Caco-2 (cell line): ENCODE data around the gene ZNRF2. TPM values are rescaled to one million over a fixed set of nuclear protein-coding genes. Genes with fewer than 3 reads are reported as not detected.

Experiments used
- BruUV-seq: library from RNA; stranded (reverse); fragments of 400-500 nt; replicated peaks from 2 replicates; lab custom pipeline; 2021; lab: Mats Ljungman, UMichigan
- CTCF ChIA-PET: fragments of 300-600 bp; sonication (Branson Sonifier 250); formaldehyde crosslinking; loops from one replicate; lab custom pipeline; 2022; ENCODE audit warnings: antibody characterized with exemption; lab: Charles Lee
- POLR2A ChIA-PET: fragments of 300-600 bp; sonication (Branson Sonifier 250); formaldehyde crosslinking; loops from one replicate; lab custom pipeline; 2022; ENCODE audit warnings: antibody characterized with exemption; lab: Charles Lee
- DNase-seq, 2 experiments: peaks; one replicate each; pipeline versions ENCODE4 v3.0.0 to v3.0.0-alpha.2; 2020 to 2022
- H3K27me3 ChIP-seq: replicated peaks from 2 replicates; pipeline ENCODE4 v1.6.0; 2011; ENCODE audit warnings: low read length; ENCODE audit not compliant: control insufficient read depth, insufficient read depth
- H3K36me3 ChIP-seq: 2 replicates; pipeline ENCODE4 v1.5.1; 2011; ENCODE audit warnings: low read length; ENCODE audit not compliant: control insufficient read depth, insufficient read depth
- H3K4me1 ChIP-seq: fragments of 250-450 bp; sonication (Bioruptor Pico); 2 replicates; pipeline ENCODE4 v1.5.1; 2020; ENCODE audit warnings: mild to moderate bottlenecking
- H3K4me3 ChIP-seq: 2 replicates; pipeline ENCODE4 v1.5.1; 2011; ENCODE audit warnings: low read depth, mild to moderate bottlenecking, control low read depth, low read length
- H3K9me3 ChIP-seq: fragments of 250-450 bp; sonication (Bioruptor Pico); 2 replicates; pipeline ENCODE4 v1.5.1; 2020; ENCODE audit warnings: mild to moderate bottlenecking, moderate library complexity
- H3K27ac Mint-ChIP-seq: one replicate; pipeline ENCODE4 v1.8.0; 2022; ENCODE audit warnings: mixed read lengths; ENCODE audit not compliant: unreplicated experiment
- H3K27me3 Mint-ChIP-seq: one replicate; pipeline ENCODE4 v1.8.0; 2022; ENCODE audit warnings: mixed read lengths; ENCODE audit not compliant: insufficient read depth, unreplicated experiment
- H3K36me3 Mint-ChIP-seq: one replicate; pipeline ENCODE4 v1.8.0; 2022; ENCODE audit warnings: mild to moderate bottlenecking, mixed read lengths; ENCODE audit not compliant: insufficient read depth, unreplicated experiment
- H3K4me1 Mint-ChIP-seq: one replicate; pipeline ENCODE4 v1.8.0; 2022; ENCODE audit warnings: low read depth, mixed read lengths; ENCODE audit not compliant: unreplicated experiment
- H3K4me3 Mint-ChIP-seq: one replicate; pipeline ENCODE4 v1.8.0; 2022; ENCODE audit warnings: mild to moderate bottlenecking, moderate library complexity, mixed read lengths; ENCODE audit not compliant: unreplicated experiment
- H3K9me3 Mint-ChIP-seq: one replicate; pipeline ENCODE4 v1.8.0; 2022; ENCODE audit warnings: mixed read lengths; ENCODE audit not compliant: unreplicated experiment
- intact Hi-C: fragments of 100-400 bp; cut with micrococcal nuclease; formaldehyde crosslinking; loops from one replicate; pipeline ENCODE4 v1.10.0; 2022; ENCODE audit not compliant: unreplicated experiment
- total RNA-seq: library from RNA; stranded (reverse); gene quantifications from 2 replicates; pipeline ENCODE4 v1.2.3, GENCODE V29; 2022
- TF ChIP-seq, protein P1 (sequence below), 2 experiments: fragments of 200-600 bp in 1 of 2; IDR thresholded peaks; 1 replicate in 1 of 2; 2 replicates in 1 of 2; pipeline versions ENCODE4 v1.5.1 to v1.8.0; 2011 to 2022; ENCODE audit warnings: antibody characterized with exemption in 1 of 2, control low read depth in 1 of 2, inconsistent platforms in 1 of 2, low read depth in 1 of 2, low read length in 1 of 2, mild to moderate bottlenecking in 1 of 2, moderate library complexity in 1 of 2; ENCODE audit not compliant: insufficient read depth in 1 of 2, severe bottlenecking in 1 of 2, unreplicated experiment in 1 of 2

ZNRF2 gene
- total RNA-seq, 1 experiment from 2014 or later, result 9.0 TPM

DNA sequence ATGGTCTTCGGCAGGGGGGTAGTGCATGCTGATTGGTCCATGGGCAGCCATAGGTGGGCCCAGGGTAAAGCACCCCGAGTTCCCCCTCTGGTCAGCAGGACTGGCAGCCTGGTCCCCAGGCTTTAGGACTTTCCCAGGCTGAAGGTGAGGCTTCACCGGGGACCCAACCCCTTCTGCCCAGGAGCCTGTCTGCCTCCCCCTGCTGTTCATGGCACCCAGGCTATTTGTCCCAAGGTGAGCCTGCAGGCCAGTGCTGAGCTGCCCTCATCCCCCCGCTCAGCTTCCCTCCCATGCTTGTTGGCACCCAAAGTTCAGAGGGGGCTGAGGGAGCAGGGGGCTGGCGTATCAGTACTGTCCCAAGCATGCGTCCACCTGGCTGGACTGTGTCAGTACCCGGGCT, 38.5 kb upstream of the ZNRF2 start:
- intact Hi-C loops, result no loop called here
- H3K4me3 Mint-ChIP-seq, result no peak overlapping the region
- H3K27me3 Mint-ChIP-seq, result no peaks in the 10 kb centered on the region
- no peak for DNase-seq
- no peaks in the 10 kb centered on the region for H3K9me3 Mint-ChIP-seq
- Histone ChIP-seq H3K36me3 (no peaks in the 10 kb centered on the region), H3K9me3 (no peaks in the 10 kb centered on the region), H3K4me3 (no peak overlapping the region), H3K27me3 (no peaks in the 10 kb centered on the region), H3K4me1 (no peaks in the 10 kb centered on the region)
- CTCF ChIA-PET, result interaction anchor here (1.4 kb wide), 1 partner anchor 81 kb away, joined by 3 read pairs; no protein-coding TSS in a partner anchor
- POLR2A ChIA-PET, result no interaction called here
- no peak overlapping the region for H3K27ac Mint-ChIP-seq
- H3K36me3 Mint-ChIP-seq, result no peaks in the 10 kb centered on the region
- TF ChIP-seq, protein P1, sequence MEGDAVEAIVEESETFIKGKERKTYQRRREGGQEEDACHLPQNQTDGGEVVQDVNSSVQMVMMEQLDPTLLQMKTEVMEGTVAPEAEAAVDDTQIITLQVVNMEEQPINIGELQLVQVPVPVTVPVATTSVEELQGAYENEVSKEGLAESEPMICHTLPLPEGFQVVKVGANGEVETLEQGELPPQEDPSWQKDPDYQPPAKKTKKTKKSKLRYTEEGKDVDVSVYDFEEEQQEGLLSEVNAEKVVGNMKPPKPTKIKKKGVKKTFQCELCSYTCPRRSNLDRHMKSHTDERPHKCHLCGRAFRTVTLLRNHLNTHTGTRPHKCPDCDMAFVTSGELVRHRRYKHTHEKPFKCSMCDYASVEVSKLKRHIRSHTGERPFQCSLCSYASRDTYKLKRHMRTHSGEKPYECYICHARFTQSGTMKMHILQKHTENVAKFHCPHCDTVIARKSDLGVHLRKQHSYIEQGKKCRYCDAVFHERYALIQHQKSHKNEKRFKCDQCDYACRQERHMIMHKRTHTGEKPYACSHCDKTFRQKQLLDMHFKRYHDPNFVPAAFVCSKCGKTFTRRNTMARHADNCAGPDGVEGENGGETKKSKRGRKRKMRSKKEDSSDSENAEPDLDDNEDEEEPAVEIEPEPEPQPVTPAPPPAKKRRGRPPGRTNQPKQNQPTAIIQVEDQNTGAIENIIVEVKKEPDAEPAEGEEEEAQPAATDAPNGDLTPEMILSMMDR (IDR thresholded peaks at IDR 0.05; ENCODE audit: insufficient read depth in 1 of 2, low read depth in 1 of 2, low read length in 1 of 2, severe bottlenecking in 1 of 2, unreplicated experiment in 1 of 2), result no peak
- H3K4me1 Mint-ChIP-seq, result no peaks in the 10 kb centered on the region
- BruUV-seq, result no TSS peak

DNA sequence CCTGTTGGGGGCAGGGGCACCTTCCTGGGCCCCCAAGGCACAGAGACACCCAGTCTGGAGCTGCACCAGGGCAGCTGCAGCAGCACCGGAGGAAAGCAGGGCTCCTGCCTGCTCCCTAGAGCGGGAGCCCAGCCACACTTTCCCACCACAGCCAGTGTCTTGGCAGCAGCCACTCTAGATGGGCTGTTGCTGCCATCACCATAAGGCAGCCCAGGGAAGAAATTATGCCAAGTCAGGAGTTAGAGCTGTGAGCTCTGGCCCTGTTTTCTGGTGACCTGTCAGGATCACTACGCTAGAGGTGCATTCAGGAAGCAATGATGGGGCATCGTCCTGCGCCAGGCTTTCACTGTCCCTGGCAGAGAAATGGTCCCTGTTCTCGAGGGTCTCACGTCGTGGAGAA, 38.0 kb upstream of the ZNRF2 start:
- no peaks in the 10 kb centered on the region for H3K36me3 ChIP-seq
- Mint-ChIP-seq H3K4me3 (no peak overlapping the region), H3K36me3 (no peaks in the 10 kb centered on the region), H3K4me1 (no peaks in the 10 kb centered on the region), H3K27ac (no peak overlapping the region), H3K27me3 (no peaks in the 10 kb centered on the region), H3K9me3 (no peaks in the 10 kb centered on the region)
- no peaks in the 10 kb centered on the region for H3K9me3 ChIP-seq
- ChIA-PET POLR2A (no interaction called here), CTCF (interaction anchor here (1.4 kb wide), 1 partner anchor 82 kb away, joined by 3 read pairs; no protein-coding TSS in a partner anchor)
- no TSS peak for BruUV-seq
- no peak for DNase-seq
- H3K4me3 ChIP-seq, result no peak overlapping the region
- H3K4me1 ChIP-seq, result no peaks in the 10 kb centered on the region
- TF ChIP-seq, protein P1 (IDR thresholded peaks at IDR 0.05; ENCODE audit: insufficient read depth in 1 of 2, low read depth in 1 of 2, low read length in 1 of 2, severe bottlenecking in 1 of 2, unreplicated experiment in 1 of 2), result no peak
- intact Hi-C loops, result no loop called here
- no peaks in the 10 kb centered on the region for H3K27me3 ChIP-seq

DNA sequence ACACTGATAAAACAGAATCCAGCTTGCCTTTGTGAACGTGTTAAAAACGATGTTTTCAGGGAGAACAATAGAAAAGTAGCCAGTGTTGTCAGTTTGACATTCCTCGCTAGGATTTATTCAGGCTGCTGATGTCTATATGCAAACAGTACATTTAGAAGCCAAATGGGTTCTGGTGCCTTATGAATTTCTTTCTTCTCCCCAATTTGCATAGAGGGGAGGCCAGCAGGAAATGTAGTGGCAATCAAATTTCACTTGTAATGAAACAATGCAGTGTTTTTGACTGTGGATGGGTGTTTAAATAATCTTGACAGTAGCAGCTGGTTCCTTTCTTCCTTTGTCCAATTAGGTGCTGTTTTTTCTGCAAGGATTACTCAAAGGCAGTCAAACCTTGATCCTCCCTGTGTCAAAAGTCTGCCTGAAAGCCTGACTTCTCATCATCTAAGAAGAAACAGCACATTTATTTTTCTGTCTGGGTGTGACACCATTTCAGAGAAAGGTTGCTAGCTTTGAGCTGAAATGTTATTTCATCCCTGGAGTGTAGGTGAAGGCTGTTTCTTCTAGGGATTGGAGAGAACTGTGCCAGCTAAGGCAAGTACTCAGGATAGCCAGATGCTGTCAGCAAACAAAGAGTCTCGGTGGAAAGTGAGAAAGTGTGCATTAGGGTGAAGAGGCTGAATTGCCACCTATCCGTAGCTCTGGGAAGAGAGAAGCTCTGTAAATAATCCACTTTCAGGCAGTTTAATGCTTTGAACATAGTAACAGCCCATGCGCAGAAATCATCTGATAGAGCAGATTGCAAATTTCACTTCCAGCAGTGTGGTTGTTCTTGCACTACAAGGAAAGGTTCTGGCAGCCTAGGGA, 36.6 kb upstream of the ZNRF2 start:
- H3K4me3 ChIP-seq, result no peak overlapping the region
- BruUV-seq, result no TSS peak
- Mint-ChIP-seq H3K36me3 (no peaks in the 10 kb centered on the region), H3K4me1 (no peaks in the 10 kb centered on the region), H3K9me3 (no peaks in the 10 kb centered on the region), H3K4me3 (no peak overlapping the region), H3K27ac (no peak overlapping the region), H3K27me3 (no peaks in the 10 kb centered on the region)
- no peaks in the 10 kb centered on the region for H3K4me1 ChIP-seq
- DNase-seq, result no peak
- no peaks in the 10 kb centered on the region for H3K9me3 ChIP-seq
- ChIA-PET CTCF (no interaction called here), POLR2A (no interaction called here)
- no peaks in the 10 kb centered on the region for H3K27me3 ChIP-seq
- TF ChIP-seq, protein P1 (IDR thresholded peaks at IDR 0.05; ENCODE audit: insufficient read depth in 1 of 2, low read depth in 1 of 2, low read length in 1 of 2, severe bottlenecking in 1 of 2, unreplicated experiment in 1 of 2), result no peak
- intact Hi-C loops, result no loop called here
- no peaks in the 10 kb centered on the region for H3K36me3 ChIP-seq
